K562 (cell line): ENCODE results near the gene CCDC32. TPM values are rescaled to one million over a fixed set of nuclear protein-coding genes. Genes with fewer than 3 reads are reported as not detected.
A peak's percentile ranks its signal among the peaks of the same experiment; 100 is the strongest.

Experiments used
- ATAC-seq: fragments of 200-7000 bp; cut with Tn5 transposase; 3 replicates; pipeline ENCODE4 v1.9.1; 2020; ENCODE audit warnings: moderate library complexity
- BruUV-seq: library from RNA; stranded (reverse); fragments of 400-500 nt; replicated peaks from 2 replicates; lab custom pipeline; 2021; lab: Mats Ljungman, UMichigan
- CTCF ChIA-PET: fragments of 300-600 bp; formaldehyde crosslinking; extraction: SDS; loops from one replicate; lab custom pipeline; 2021; ENCODE audit warnings: low intra/inter-chr PET ratio; lab: Yijun Ruan, JAX
- POLR2A ChIA-PET: fragments of 300-600, 350-650 bp; sonication (Branson Sonifier 250); formaldehyde crosslinking; extraction: SDS; loops from one replicate; lab custom pipeline; 2021; ENCODE audit warnings: antibody characterized with exemption, inconsistent platforms; lab: Yijun Ruan, JAX
- DNase-seq, 4 experiments: peaks; one replicate each; pipeline versions ENCODE4 v3.0.0 to v3.0.0-alpha.2; 2011 to 2018; ENCODE audit warnings: low spot score in 3 of 4, mixed read lengths in 3 of 4; ENCODE audit errors: extremely low read depth in 1 of 4
- FAIRE-seq: peaks from 2 replicates; lab custom pipeline; 2011; peaks lifted over from hg19 to GRCh38; lab: Jason Lieb, UNC
- H2AFZ ChIP-seq: 2 replicates; pipeline ENCODE4 v1.6.0; 2011; ENCODE audit warnings: low read depth, low read length, control low read depth, inconsistent platforms
- H3K27ac ChIP-seq: fragments of 200-600 bp; 3 replicates; pipeline ENCODE4 v1.8.0; 2011; ENCODE audit warnings: low read depth, mild to moderate bottlenecking, control low read depth, inconsistent platforms, low read length, moderate library complexity, mixed read lengths; ENCODE audit errors: extremely low read depth
- H3K27me3 ChIP-seq, 2 experiments: fragments of 300-600 bp in 1 of 2; 2 replicates in 1 of 2; 3 replicates in 1 of 2; pipeline versions ENCODE4 v1.6.0 to v1.8.0; 2011; ENCODE audit warnings: inconsistent platforms in 2 of 2, low read length in 2 of 2, mild to moderate bottlenecking in 1 of 2, mixed read lengths in 1 of 2, moderate library complexity in 1 of 2; ENCODE audit not compliant: control insufficient read depth in 2 of 2, insufficient read depth in 2 of 2
- H3K36me3 ChIP-seq: fragments of 300-600 bp; 3 replicates; pipeline ENCODE4 v1.8.0; 2011; ENCODE audit warnings: mild to moderate bottlenecking, low read length, inconsistent platforms; ENCODE audit not compliant: control insufficient read depth, insufficient read depth
- H3K4me1 ChIP-seq, 2 experiments: fragments of 200-600 bp in 1 of 2; replicated peaks in 1 of 2; 2 replicates in 1 of 2; 3 replicates in 1 of 2; pipeline versions ENCODE4 v1.5.1 to v1.8.0; 2011; ENCODE audit warnings: inconsistent platforms in 2 of 2, low read length in 2 of 2, mild to moderate bottlenecking in 1 of 2, mixed read lengths in 1 of 2, moderate library complexity in 1 of 2; ENCODE audit not compliant: control insufficient read depth in 2 of 2, insufficient read depth in 2 of 2
- H3K4me2 ChIP-seq: 2 replicates; pipeline ENCODE4 v1.6.1; 2011; ENCODE audit warnings: low read length, control low read depth, inconsistent platforms, mixed read lengths; ENCODE audit not compliant: insufficient read depth
- H3K4me3 ChIP-seq: fragments of 200-600 bp; sonication (generic), shearing (Covaris generic); 2 replicates; pipeline ENCODE4 v1.5.1; 2016; ENCODE audit warnings: control low read depth, inconsistent platforms
- H3K79me2 ChIP-seq: fragments of 200-600 bp; 3 replicates; pipeline ENCODE4 v1.8.0; 2011; ENCODE audit warnings: low read length, inconsistent platforms; ENCODE audit not compliant: control insufficient read depth, insufficient read depth
- H3K9ac ChIP-seq, 2 experiments: 2 replicates each; pipeline versions ENCODE4 v1.6.0 to v1.6.1; 2011; ENCODE audit warnings: low read depth in 2 of 2, low read length in 2 of 2, control low read depth in 1 of 2, inconsistent platforms in 1 of 2, mild to moderate bottlenecking in 1 of 2, mixed read lengths in 1 of 2; ENCODE audit not compliant: insufficient read depth in 1 of 2
- H3K9me1 ChIP-seq: one replicate; pipeline ENCODE4 v1.6.0; 2011; ENCODE audit warnings: inconsistent platforms, mild to moderate bottlenecking, low read length, moderate library complexity; ENCODE audit not compliant: control insufficient read depth, insufficient read depth
- H3K9me3 ChIP-seq: replicated peaks from 2 replicates; pipeline ENCODE4 v1.5.1; 2011; ENCODE audit warnings: low read depth, low read length, inconsistent platforms; ENCODE audit not compliant: control insufficient read depth, insufficient read depth
- H4K20me1 ChIP-seq: replicated peaks from 2 replicates; pipeline ENCODE4 v1.6.1; 2011; ENCODE audit warnings: low read length, inconsistent platforms, mixed read lengths; ENCODE audit not compliant: control insufficient read depth, insufficient read depth
- BRD9 ChIP-seq: fragments of 450-650 bp; IDR thresholded peaks from 2 replicates; pipeline ENCODE4 v1.6.1; 2018; ENCODE audit warnings: low read depth; ENCODE audit not compliant: partially characterized antibody
- CBX3 ChIP-seq, 2 experiments: IDR thresholded peaks; 1 replicate in 1 of 2; 2 replicates in 1 of 2; pipeline ENCODE4 v1.6.1; 2012; ENCODE audit warnings: inconsistent platforms in 2 of 2, low read length in 2 of 2, borderline replicate concordance in 1 of 2, control low read depth in 1 of 2
- CREB3 ChIP-seq: fragments of 450-650 bp; conservative IDR thresholded peaks from 2 replicates; pipeline ENCODE4 v1.6.1; 2016; ENCODE audit warnings: missing genetic modification characterization, low read depth, mild to moderate bottlenecking, missing compliant biosample characterization, moderate library complexity
- E2F3 ChIP-seq: fragments of 250-450 bp; sonication (Bioruptor Pico); IDR thresholded peaks from 2 replicates; pipeline ENCODE4 v1.4.0; 2020; ENCODE audit warnings: mild to moderate bottlenecking
- ETV5 ChIP-seq: sonication (generic); formaldehyde crosslinking; IDR thresholded peaks from 2 replicates; pipeline ENCODE4 v1.4.0; 2020; ENCODE audit warnings: low read depth, mild to moderate bottlenecking, missing genetic modification reagents
- FOSL1 ChIP-seq: fragments of 200-800 bp; sonication (Bioruptor generic); conservative IDR thresholded peaks from 2 replicates; pipeline ENCODE4 v1.6.1; 2016; ENCODE audit warnings: missing genetic modification characterization, missing compliant biosample characterization
- NR2C1 ChIP-seq, 2 experiments: fragments of 450-650 bp; IDR thresholded peaks; 2 replicates each; pipeline ENCODE4 v1.6.1; 2017; ENCODE audit warnings: mild to moderate bottlenecking in 2 of 2, antibody characterized with exemption in 1 of 2, inconsistent platforms in 1 of 2, missing compliant biosample characterization in 1 of 2, missing genetic modification characterization in 1 of 2
- POLR2A ChIP-seq: fragments of 450-650 bp; conservative IDR thresholded peaks from 2 replicates; pipeline ENCODE4 v1.6.1; 2016
- RAD21 ChIP-seq, 2 experiments: fragments of 250-450 bp in 1 of 2; fragments of 450-650 bp in 1 of 2; sonication (Bioruptor Pico) in 1 of 2; formaldehyde crosslinking in 1 of 2; IDR thresholded peaks in 1 of 2; conservative IDR thresholded peaks in 1 of 2; 2 replicates each; pipeline versions ENCODE4 v1.4.0 to v1.8.0; 2020 to 2022; ENCODE audit warnings: mild to moderate bottlenecking in 2 of 2, moderate library complexity in 1 of 2
- SMAD4 ChIP-seq: fragments of 250-450 bp; sonication (Bioruptor Pico); conservative IDR thresholded peaks from 2 replicates; pipeline ENCODE4 v1.8.0; 2021; ENCODE audit warnings: inconsistent platforms, mild to moderate bottlenecking, moderate library complexity
- SP1 ChIP-seq: sonication (generic); formaldehyde crosslinking; IDR thresholded peaks from 2 replicates; pipeline ENCODE4 v1.8.1; 2022; ENCODE audit warnings: mild to moderate bottlenecking, missing genetic modification reagents
- TCF3 ChIP-seq: sonication (generic); formaldehyde crosslinking; IDR thresholded peaks from 2 replicates; pipeline ENCODE4 v1.4.0; 2020; ENCODE audit warnings: mild to moderate bottlenecking, missing genetic modification reagents
- ZNF184 ChIP-seq: sonication (generic); formaldehyde crosslinking; IDR thresholded peaks from 2 replicates; pipeline ENCODE4 v1.5.0; 2020; ENCODE audit warnings: missing genetic modification reagents
- ZNF592 ChIP-seq: fragments of 450-650 bp; IDR thresholded peaks from 2 replicates; pipeline ENCODE4 v1.6.1; 2017; ENCODE audit warnings: antibody characterized with exemption, mild to moderate bottlenecking
- WGBS: fragments of 100-300 bp; shearing (Covaris generic); methylation state at CpG from one replicate; pipeline ENCODE4 v1.1.6; 2016; ENCODE audit warnings: low coverage, mixed read lengths; ENCODE audit not compliant: insufficient coverage; ENCODE audit errors: missing lambda C conversion rate; 5-methylcytosine and 5-hydroxymethylcytosine counted together
- in situ Hi-C: fragments of 300-500 bp; cut with MboI; formaldehyde crosslinking; loops from 4 replicates; pipeline ENCODE4 v1.15.0; 2018; ENCODE audit warnings: inconsistent platforms, mixed read lengths
- intact Hi-C: fragments of 100-400 bp; cut with micrococcal nuclease; formaldehyde crosslinking; loops from 2 replicates; pipeline ENCODE4 v1.14.2; 2022
- polyA plus RNA-seq, 8 experiments: library from polyadenylated mRNA; depleted of rRNA in 4 of 8; stranded (reverse) in 5 of 8; unstranded in 3 of 8; fragments of >200 nt; fragmentation: Nextera tagmentation in 2 of 8; fragmentation: Illumina TruSeq in 1 of 8; extraction: Ambion mirVana in 2 of 8; extraction: Trizol in 1 of 8; gene quantifications; 2 replicates each; pipeline versions ENCODE4 v1.2.1 to v1.2.3, GENCODE V29; 2011 to 2014; ENCODE audit warnings: inconsistent platforms in 1 of 8, missing spikeins in 1 of 8
- total RNA-seq, 7 experiments: library from RNA; depleted of rRNA in 6 of 7; stranded (reverse); fragments of >200 nt in 6 of 7; fragmentation: Illumina TruSeq in 2 of 7; extraction: Trizol in 2 of 7; gene quantifications; 2 replicates each; pipeline versions ENCODE4 v1.2.1 to v1.2.3, GENCODE V29; 2011 to 2021; ENCODE audit warnings: low replicate concordance in 1 of 7
- TF ChIP-seq, protein P1 (sequence below), 2 experiments: IDR thresholded peaks; 2 replicates each; pipeline ENCODE4 v1.6.1; 2011; ENCODE audit warnings: borderline replicate concordance in 1 of 2, control low read depth in 1 of 2, low read depth in 1 of 2, low read length in 1 of 2, mild to moderate bottlenecking in 1 of 2, mixed read lengths in 1 of 2, moderate library complexity in 1 of 2; ENCODE audit not compliant: insufficient read depth in 1 of 2, insufficient read length in 1 of 2, poor library complexity in 1 of 2, severe bottlenecking in 1 of 2; ENCODE audit errors: extremely low read depth in 1 of 2

The CCDC32 gene
- total and polyA plus RNA-seq, 9 of the 15 experiments (the other 6 are each of a cell fraction or from before 2014, with no cell fraction given): 22.2 to 94.8 (median 37.1) TPM

- no TSS peak for BruUV-seq
- peak; percentile 73 for FAIRE-seq
- Histone ChIP-seq H3K4me3 (no peak overlapping the region), H4K20me1 (no peaks in the 10 kb centered on the region), H2AFZ (peak overlapping the region; percentile 93), H3K27ac (peak overlapping the region; percentile 34; the same call in 1 of the 3 replicates), H3K4me2 (peak overlapping the region; percentile 48), H3K9me1 (peaks cover 4% of the 10 kb centered on the region), H3K9me3 (no peaks in the 10 kb centered on the region), H3K36me3 (no peaks in the 10 kb centered on the region), H3K4me1 (peaks cover 19 to 20% of the 10 kb centered on the region in 2 experiments), H3K27me3 (no peaks in the 10 kb centered on the region), H3K9ac (peak overlapping the region; percentile 57 to 89), H3K79me2 (no peaks in the 10 kb centered on the region)
- in situ Hi-C loops: no loop called here
- ChIA-PET POLR2A (interaction anchor here (1.0 kb wide), 2 partner anchors 12 to 17 kb away, joined by 3 read pairs; no protein-coding TSS in a partner anchor), CTCF (no interaction called here)
- DNase-seq: peak; percentile 78 to 93 (median 86)
- WGBS: 7% methylated on average over 30 of the region's 30 CpGs
- intact Hi-C loops: loop anchor here (5.0 kb wide), 2 partner anchors 35 to 65 kb away; partner anchors contain the start of genes BAHD1 and CHST14
- peak; percentile 93 for ATAC-seq
- TF ChIP-seq ETV5 (CRISPR knock-in tag) (no peak), FOSL1 (no peak), SMAD4 (CRISPR knock-in tag) (peak; percentile 71), RAD21 (CRISPR knock-in tag; conservative IDR thresholded peaks at IDR 0.05 in 1 of 2, IDR thresholded peaks at IDR 0.05 in 1 of 2) (peak; percentile 47 to 80), E2F3 (CRISPR knock-in tag) (0 out of 2 replicates have a peak, but pooled peaks have one; percentile 38), POLR2A (peak; percentile 49), NR2C1 (IDR thresholded peaks at IDR 0.05) (no peak), NR2C1 (tag; IDR thresholded peaks at IDR 0.05) (no peak), TCF3 (CRISPR knock-in tag) (no peak), SP1 (peak; percentile 65), CREB3 (no peak), ZNF592 (peak; percentile 82), ZNF184 (CRISPR knock-in tag) (no peak), BRD9 (no peak), CBX3 (IDR thresholded peaks at IDR 0.05; ENCODE audit: borderline replicate concordance in 1 of 2, low read length in 2 of 2) (peak in 1 of 2 experiments; percentile 68; a peak in 1 of 3 replicates)
- TF ChIP-seq, protein P1, sequence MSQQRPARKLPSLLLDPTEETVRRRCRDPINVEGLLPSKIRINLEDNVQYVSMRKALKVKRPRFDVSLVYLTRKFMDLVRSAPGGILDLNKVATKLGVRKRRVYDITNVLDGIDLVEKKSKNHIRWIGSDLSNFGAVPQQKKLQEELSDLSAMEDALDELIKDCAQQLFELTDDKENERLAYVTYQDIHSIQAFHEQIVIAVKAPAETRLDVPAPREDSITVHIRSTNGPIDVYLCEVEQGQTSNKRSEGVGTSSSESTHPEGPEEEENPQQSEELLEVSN (IDR thresholded peaks at IDR 0.05; ENCODE audit: borderline replicate concordance in 1 of 2, extremely low read depth in 1 of 2, insufficient read depth in 1 of 2, insufficient read length in 1 of 2, low read depth in 1 of 2, low read length in 1 of 2, poor library complexity in 1 of 2, severe bottlenecking in 1 of 2): peak; percentile 90 to 97
Observed at GRCh38 chr15:40506964-40507571, 57.8 kb downstream of the CCDC32 start.
